IPS-18c (cell line): ENCODE data around the gene RNF146.

Experiments
- H3K4me3 ChIP-seq: 2 replicates; pipeline ENCODE4 v1.7.0; 2013; ENCODE audit warnings: low read depth, mild to moderate bottlenecking, low read length, moderate library complexity; ENCODE audit not compliant: insufficient read depth
- H3K9me3 ChIP-seq: one replicate; pipeline ENCODE4 v1.6.1; 2013; ENCODE audit warnings: mild to moderate bottlenecking, low read length, moderate library complexity; ENCODE audit not compliant: control insufficient read depth, insufficient read depth

RNF146 gene

GRCh38 chr6:127276331-127276730 is 9.7 kb downstream of the RNF146 start:
- H3K9me3 ChIP-seq, result no peaks in the 10 kb centered on the region
- H3K4me3 ChIP-seq, result no peak overlapping the region

- Histone ChIP-seq H3K4me3 (no peak overlapping the region), H3K9me3 (no peaks in the 10 kb centered on the region)
Measured at GRCh38 chr6:127277878-127278843, 11.5 kb downstream of the RNF146 start.

GRCh38 chr6:127279815-127280214 is 13.2 kb downstream of the RNF146 start:
- Histone ChIP-seq H3K4me3 (no peak overlapping the region), H3K9me3 (no peaks in the 10 kb centered on the region)

- Histone ChIP-seq H3K9me3 (no peaks in the 10 kb centered on the region), H3K4me3 (no peak overlapping the region)
Measured at GRCh38 chr6:127282184-127282583, 15.5 kb downstream of the RNF146 start.

- Histone ChIP-seq H3K9me3 (no peaks in the 10 kb centered on the region), H3K4me3 (no peak overlapping the region)
Measured at GRCh38 chr6:127288705-127289104, 22.0 kb downstream of the RNF146 start.

GRCh38 chr6:127289934-127290333 is 23.3 kb downstream of the RNF146 start:
- no peaks in the 10 kb centered on the region for H3K9me3 ChIP-seq
- H3K4me3 ChIP-seq, result no peak overlapping the region

- H3K9me3 ChIP-seq, result no peaks in the 10 kb centered on the region
Measured at GRCh38 chr6:127290391-127291265, 24.0 kb downstream of the RNF146 start.

GRCh38 chr6:127291495-127291894 is 24.8 kb downstream of the RNF146 start:
- Histone ChIP-seq H3K9me3 (no peaks in the 10 kb centered on the region), H3K4me3 (no peak overlapping the region)

More at GRCh38 chr6:127290391-127291265, 24.0 kb downstream of the RNF146 start:
- no peak overlapping the region for H3K4me3 ChIP-seq

- Histone ChIP-seq H3K4me3 (no peak overlapping the region), H3K9me3 (no peaks in the 10 kb centered on the region)
Measured at GRCh38 chr6:127297502-127298070, 30.9 kb downstream of the RNF146 start.

GRCh38 chr6:127298475-127298874 is 31.8 kb downstream of the RNF146 start:
- no peaks in the 10 kb centered on the region for H3K9me3 ChIP-seq
- H3K4me3 ChIP-seq, result no peak overlapping the region

GRCh38 chr6:127299522-127300240 is 33.0 kb downstream of the RNF146 start:
- Histone ChIP-seq H3K9me3 (no peaks in the 10 kb centered on the region), H3K4me3 (no peak overlapping the region)

GRCh38 chr6:127300411-127300810 is 33.7 kb downstream of the RNF146 start:
- Histone ChIP-seq H3K9me3 (no peaks in the 10 kb centered on the region), H3K4me3 (no peak overlapping the region)

- H3K9me3 ChIP-seq, result no peaks in the 10 kb centered on the region
- no peak overlapping the region for H3K4me3 ChIP-seq
Measured at GRCh38 chr6:127301199-127301700, 34.6 kb downstream of the RNF146 start.

- Histone ChIP-seq H3K9me3 (no peaks in the 10 kb centered on the region), H3K4me3 (no peak overlapping the region)
Measured at GRCh38 chr6:127302728-127303660, 36.3 kb downstream of the RNF146 start.

- Histone ChIP-seq H3K9me3 (no peaks in the 10 kb centered on the region), H3K4me3 (no peak overlapping the region)
Measured at GRCh38 chr6:127303917-127304316, 37.3 kb downstream of the RNF146 start.

GRCh38 chr6:127305741-127306140 is 39.1 kb downstream of the RNF146 start:
- no peaks in the 10 kb centered on the region for H3K9me3 ChIP-seq

More at GRCh38 chr6:127305741-127306140, 39.1 kb downstream of the RNF146 start:
- H3K4me3 ChIP-seq, result no peak overlapping the region
